AG10803 (cell line): ENCODE results near the gene RGSL1.
A peak's percentile ranks its signal among the peaks of the same experiment; 100 is the strongest.

ENCODE experiments used
- DNase-seq: peaks from one replicate; pipeline ENCODE4 v3.0.0; 2010; ENCODE audit warnings: low read depth
- H3K4me3 ChIP-seq: 2 replicates; pipeline ENCODE4 v1.5.1; 2011; ENCODE audit warnings: mild to moderate bottlenecking, low read length, control low read depth
- TF ChIP-seq, protein P1 (sequence below): conservative IDR thresholded peaks from 2 replicates; pipeline ENCODE4 v1.5.1; 2011; ENCODE audit warnings: mild to moderate bottlenecking, low read length, control low read depth, inconsistent platforms

The RGSL1 gene

DNA sequence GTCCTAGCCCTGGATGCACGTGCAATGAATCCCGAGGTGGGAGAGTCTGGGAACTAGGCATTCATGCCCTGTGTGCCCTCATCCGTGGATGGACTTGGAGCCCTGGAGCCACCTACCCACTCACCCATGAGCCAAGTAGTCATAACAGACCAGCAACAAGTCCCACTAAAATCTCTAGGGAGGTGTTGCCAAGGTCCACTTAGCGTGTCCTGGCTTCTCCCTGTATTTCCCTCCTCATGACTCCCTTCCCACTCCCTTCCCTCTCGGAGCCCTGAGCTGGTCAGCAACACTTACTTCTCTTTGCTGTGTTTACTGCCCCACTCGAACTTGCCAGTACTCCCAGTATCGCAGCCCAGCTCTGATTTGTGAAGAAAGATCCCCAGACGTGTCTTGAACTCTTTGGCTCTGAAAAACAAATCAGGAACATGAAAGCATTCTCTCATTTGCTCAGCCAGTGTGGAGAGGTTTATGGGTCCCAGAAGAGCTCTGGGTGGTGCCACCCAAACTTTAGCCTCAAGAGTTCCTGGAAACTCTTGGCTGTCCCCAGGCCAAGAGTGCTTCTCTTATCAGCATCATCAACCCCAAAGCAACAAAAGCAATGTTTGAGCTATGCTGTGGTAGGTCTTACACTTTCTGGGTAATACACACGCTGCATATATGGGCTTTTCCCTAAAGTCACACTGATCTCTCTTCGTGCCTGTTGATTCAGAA is 153.1 kb downstream of the RGSL1 start:
- DNase-seq = peak; percentile 37
- no peak overlapping the region for H3K4me3 ChIP-seq
- TF ChIP-seq, protein P1, sequence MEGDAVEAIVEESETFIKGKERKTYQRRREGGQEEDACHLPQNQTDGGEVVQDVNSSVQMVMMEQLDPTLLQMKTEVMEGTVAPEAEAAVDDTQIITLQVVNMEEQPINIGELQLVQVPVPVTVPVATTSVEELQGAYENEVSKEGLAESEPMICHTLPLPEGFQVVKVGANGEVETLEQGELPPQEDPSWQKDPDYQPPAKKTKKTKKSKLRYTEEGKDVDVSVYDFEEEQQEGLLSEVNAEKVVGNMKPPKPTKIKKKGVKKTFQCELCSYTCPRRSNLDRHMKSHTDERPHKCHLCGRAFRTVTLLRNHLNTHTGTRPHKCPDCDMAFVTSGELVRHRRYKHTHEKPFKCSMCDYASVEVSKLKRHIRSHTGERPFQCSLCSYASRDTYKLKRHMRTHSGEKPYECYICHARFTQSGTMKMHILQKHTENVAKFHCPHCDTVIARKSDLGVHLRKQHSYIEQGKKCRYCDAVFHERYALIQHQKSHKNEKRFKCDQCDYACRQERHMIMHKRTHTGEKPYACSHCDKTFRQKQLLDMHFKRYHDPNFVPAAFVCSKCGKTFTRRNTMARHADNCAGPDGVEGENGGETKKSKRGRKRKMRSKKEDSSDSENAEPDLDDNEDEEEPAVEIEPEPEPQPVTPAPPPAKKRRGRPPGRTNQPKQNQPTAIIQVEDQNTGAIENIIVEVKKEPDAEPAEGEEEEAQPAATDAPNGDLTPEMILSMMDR = no peak

DNA sequence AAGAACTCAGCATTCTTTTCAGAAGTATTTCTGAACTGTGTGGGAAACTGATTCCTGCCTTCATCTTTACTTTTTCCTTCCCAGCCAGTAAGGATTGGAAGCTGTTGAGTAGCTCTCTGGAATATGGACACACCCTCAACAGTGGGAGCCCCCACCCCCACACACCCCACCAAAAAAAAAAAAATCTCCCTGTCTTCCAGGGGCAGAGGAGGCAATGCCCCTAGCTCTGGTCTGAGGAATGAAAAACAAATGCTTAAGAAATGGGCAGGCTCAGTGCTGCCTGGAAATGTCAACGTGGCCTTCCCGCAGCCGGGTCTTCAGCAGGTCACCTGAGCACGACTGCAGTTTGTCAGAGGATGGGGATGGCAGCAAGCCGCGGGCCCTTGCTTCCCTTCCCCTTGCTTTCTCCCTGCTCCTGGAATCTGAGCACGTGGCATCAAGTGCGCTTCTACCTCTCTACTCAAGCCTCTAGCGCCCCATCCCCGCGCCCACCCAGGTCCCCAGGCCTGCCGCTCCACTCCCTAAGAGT is 153.8 kb downstream of the RGSL1 start:
- TF ChIP-seq, protein P1 = no peak
- peak overlapping the region; percentile 59 for H3K4me3 ChIP-seq
- no peak for DNase-seq

DNA sequence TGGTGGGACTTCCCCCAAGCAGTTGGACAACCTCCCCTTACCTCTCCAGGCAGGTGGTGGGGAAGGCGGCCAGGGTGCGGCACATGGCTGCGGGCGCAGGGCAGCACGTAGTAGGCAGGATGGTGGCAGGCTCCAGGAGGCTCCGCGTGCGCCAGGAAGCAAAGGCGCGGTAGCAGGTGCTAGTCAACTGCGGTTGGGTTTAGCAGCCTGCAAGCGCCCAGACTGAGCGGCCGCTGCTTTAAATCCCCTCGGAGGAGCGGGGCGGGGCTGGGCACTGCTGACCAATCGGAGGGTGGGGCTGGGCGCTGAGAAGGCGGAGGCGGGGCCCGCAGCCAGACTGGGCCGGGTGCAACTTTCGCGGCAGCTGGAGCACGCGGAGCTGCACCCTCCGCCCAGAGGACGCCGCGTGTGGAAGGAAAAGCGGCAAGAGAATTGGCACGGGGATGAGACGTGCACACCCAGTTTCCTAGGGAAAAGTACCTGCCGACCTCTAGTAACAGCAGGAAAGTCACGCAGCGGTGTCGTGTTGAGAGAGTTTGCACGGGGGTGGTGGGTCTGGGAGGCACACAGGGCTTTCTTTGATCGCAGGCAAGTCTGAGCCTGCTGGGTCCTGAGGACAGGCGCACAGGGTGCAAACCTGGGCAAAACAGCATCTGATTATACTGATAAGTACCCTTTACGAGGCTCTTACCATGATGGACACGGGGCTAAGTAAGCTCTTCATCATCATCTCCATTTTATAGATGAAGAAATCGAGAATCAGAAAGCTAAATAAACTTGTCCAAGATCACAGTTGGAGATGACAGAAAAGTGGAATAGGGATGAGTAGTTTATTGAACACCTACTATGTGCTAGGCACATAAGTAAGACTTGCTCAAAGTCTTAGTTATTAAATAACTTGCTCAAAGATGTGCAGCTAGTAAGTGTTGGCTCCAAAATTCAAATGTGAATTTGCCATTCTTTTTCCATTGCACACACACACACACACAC is 154.5 kb downstream of the RGSL1 start, which contains the start of gene RGS16:
Gene RGS16, minus strand, starts transcription at position 215 of the 990 bp plus-strand sequence. Its CDS starts 130 bp downstream, at position 85.
- peak within 1 kb of the TSS; percentile 59 for H3K4me3 ChIP-seq
- TF ChIP-seq, protein P1 = no peak
- peak; percentile 69 for DNase-seq

DNA sequence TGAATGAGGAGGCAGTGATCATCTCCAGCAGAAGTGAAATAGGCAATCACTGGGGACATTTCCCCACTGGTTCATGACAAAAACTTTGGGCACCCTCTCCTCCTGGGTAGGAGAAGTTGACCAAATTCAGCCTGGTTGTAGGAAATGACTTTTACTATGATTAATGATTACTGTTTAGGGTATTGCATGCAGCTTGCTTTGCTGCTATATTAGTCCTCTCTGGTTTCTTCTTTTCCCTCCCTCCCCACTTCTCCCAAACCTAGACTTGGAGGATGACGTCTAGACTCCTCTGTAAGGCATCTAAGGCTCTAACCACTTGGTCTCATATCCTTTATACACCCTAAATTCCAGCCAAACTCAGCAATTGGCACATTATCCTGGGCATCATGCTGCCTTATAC is 157.6 kb downstream of the RGSL1 start:
- no peak overlapping the region for H3K4me3 ChIP-seq
- DNase-seq = no peak
- TF ChIP-seq, protein P1 = no peak

DNA sequence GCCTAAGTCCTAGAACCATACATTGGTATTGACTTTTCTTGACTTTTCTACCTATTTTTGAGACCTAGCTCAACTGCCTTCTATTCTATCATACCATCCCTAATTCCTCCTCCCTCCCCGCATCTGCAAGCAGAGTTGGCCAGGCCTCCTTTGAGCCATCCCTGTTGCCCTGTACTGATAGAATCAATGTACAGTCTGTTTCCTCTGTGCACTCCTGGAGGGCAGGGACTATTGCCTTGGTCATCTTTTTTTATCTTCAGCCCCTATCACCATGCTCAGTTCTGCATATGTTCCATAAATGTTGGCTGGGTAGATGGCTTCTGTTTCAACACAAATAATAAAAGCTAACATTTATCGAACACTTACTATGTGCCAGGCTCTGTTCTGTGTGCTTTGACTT is 158.3 kb downstream of the RGSL1 start:
- no peak for DNase-seq
- H3K4me3 ChIP-seq = no peak overlapping the region
- TF ChIP-seq, protein P1 = no peak

DNA sequence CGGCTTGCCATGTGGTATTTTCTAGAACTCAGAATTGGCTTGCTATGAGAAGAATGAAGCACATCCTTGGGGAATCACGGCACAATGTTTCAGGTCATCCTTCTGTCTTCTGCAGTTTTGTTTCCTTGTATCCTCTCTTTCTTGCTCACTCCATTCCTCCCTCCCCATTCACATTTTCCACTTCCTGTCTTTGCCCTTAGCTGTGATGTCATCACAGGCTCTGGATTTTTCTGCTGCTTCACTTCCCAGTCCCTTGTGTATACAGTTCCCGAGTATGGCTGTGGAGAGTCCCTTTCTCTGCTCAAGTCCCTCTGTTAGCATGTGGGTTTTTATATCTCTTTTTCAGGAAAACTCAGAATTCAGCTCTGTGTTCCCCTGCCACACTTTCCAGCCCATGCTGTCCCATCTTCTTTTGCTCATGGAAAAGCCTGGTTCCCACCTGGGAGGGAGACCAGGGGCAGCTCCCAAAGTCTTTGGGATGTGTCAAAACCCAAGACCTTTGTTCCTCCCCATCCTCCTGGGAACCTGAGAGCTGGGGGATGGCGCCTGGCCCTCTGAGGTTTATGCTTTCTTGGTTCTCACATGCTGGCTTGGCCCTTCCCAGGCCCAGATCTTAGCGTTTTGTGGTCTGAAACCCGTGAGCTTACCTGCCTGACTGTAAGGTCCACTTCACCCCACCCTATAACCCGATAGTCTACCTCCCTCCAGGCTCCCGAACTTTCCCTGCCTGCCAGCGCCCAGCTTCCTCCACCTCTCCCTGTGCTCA is 159.1 kb downstream of the RGSL1 start:
- no peak overlapping the region for H3K4me3 ChIP-seq
- DNase-seq = peak; percentile 44
- TF ChIP-seq, protein P1 = no peak
